GM12874 (cell line): ENCODE results near the gene KCNK10.

Source experiments
- TF ChIP-seq, protein P1 (sequence below): IDR thresholded peaks from 2 replicates; pipeline ENCODE4 v1.5.1; 2011; ENCODE audit warnings: low read depth, mild to moderate bottlenecking, control low read depth, low read length, moderate library complexity; ENCODE audit not compliant: insufficient read depth

Gene KCNK10

DNA sequence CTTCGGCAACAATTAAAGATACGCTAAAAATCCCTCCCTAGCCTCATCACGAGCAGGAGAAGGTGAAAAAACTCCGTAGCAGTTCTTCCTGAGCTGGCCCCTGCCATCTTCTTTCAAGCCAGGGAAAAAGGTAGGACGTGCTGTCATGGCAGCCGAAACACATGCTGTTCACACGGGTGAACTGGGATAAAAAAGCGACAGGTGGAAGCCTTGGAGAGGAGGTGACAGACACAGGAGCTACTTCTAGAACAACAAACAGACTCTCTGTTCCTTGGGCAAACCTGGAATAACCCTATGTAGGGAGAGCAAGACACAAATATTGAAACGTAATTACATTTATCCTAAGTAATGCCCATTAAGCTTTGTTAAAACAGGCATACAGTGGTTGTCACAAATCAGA, 81.3 kb downstream of the KCNK10 start:
- TF ChIP-seq, protein P1, sequence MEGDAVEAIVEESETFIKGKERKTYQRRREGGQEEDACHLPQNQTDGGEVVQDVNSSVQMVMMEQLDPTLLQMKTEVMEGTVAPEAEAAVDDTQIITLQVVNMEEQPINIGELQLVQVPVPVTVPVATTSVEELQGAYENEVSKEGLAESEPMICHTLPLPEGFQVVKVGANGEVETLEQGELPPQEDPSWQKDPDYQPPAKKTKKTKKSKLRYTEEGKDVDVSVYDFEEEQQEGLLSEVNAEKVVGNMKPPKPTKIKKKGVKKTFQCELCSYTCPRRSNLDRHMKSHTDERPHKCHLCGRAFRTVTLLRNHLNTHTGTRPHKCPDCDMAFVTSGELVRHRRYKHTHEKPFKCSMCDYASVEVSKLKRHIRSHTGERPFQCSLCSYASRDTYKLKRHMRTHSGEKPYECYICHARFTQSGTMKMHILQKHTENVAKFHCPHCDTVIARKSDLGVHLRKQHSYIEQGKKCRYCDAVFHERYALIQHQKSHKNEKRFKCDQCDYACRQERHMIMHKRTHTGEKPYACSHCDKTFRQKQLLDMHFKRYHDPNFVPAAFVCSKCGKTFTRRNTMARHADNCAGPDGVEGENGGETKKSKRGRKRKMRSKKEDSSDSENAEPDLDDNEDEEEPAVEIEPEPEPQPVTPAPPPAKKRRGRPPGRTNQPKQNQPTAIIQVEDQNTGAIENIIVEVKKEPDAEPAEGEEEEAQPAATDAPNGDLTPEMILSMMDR: no peak

DNA sequence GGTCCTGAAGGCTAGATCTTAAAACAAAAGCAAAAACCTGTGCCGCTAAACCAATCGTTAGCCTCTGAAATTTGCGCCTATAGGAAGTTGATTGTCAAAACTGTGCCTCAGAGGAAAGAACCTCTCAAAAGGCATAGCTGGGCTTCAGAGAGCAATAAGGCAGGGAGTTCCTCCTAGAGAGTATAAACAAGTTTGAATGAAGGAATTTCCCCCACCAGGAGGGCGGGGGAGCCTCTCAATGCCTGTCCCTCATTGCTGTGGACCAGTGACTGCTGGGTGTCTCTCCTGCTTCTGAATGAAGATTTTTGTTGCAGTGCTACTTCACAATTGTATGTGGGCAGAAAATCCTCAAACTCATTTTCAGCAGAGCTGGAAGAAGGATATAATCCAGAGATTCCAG, 88.6 kb downstream of the KCNK10 start:
- TF ChIP-seq, protein P1: no peak

DNA sequence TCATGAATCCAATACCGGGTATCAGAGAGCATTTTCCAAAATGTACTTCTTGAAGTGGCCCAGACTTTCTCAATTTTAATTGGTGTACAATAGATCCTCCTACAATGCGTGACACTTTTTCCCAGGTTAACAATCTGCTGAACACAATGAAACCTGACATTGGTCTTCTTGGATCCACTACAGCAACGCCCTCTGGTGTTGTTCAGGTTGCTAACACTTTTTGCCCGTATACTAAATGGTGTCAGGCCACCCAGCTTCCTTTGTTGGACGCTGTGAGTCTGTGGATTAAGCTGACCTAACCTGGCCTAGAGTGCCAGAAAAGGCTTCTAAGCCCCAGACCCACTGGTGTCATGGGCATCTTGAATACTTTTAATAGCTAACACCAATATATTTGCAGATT, 89.2 kb downstream of the KCNK10 start:
- TF ChIP-seq, protein P1: peak; percentile 52

DNA sequence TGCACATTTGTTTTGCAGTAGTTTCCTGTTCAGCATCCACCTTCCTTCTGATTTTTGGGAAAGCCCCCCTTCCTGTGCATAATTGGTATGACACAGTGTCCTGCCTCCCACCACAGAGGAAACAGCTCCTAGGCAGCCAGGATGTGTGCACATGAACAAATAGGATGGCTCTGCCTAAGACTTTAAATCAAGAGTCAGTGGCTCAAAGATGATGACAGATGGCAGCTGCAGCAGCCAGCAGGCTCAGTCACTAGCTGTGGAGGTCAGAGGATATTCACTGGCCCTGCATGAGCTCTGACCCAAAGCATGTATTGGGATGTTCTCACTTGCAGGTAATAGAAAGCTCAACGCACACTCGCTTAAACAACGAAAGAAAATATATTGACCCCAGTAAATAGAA, 90.3 kb downstream of the KCNK10 start:
- TF ChIP-seq, protein P1: no peak

DNA sequence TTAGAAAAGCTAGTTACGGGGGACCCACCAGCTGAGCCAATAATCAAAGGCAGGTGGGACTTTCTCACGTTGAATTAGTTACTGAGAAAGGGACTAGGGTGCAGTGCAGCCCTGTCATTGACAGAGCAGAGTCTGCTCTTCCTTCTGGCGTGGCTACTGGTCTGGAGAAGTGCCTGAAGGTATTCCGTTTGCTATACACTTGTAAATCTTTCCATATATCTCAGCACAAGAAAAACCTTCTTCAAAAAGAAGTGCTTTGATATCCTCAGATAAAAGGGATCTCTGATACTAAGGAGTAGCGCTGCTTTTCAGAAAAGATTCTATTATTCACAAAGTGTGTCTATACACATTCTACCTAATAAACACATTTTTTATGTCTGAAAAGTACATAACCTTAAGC, 91.5 kb downstream of the KCNK10 start:
- TF ChIP-seq, protein P1: no peak

DNA sequence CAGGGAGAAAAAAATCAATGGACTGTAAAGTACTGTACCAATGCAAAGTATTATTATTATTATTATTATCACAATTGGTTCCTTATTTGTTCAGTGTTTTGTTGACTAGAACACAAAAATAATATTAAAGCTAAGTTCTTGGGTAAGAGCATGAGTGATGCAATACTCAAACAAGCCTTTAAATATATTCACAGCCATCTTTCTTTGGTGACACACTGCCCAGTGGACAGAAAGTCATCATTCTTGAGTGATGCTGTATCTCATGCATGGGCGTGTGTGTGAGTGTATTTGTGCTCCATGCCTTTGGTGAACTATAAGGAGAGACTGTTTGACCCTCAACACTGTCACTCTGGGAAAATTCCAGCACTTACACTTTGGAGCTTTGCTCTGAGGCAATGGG, 93.6 kb downstream of the KCNK10 start:
- TF ChIP-seq, protein P1: no peak

DNA sequence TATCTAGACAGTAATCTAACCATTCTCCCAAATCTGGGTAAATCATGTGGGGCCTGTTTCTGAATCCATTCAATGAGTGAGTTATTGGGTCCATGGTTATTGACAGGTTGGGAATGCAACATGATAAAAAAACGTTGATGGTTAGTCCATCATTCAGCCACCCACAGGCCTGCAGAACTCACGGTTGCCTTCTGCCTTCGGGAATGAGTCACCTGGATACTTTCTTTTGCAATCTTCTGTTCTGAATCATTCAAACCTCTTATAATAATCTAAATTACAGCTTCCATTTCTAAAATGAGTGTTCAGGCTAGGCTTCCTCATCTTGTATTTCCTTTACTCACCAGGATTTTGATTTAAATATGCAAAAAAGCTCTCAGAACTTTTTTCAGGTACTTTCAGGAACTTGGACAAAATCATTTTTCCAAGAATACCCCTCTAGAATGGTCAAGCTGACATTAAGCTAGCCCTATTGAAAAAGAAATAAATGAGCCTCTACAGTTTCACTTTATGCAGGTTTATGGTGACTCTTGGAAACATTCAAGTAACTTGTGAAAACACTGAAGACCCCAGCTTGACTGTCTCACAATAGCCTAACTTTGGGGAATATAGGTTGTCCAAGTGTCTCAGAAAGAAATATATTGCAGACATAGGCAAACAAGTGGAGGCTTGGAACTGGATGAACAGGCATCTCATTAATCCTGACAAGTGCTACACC, 94.4 kb downstream of the KCNK10 start:
- TF ChIP-seq, protein P1: no peak
